ENCODE results near the gene PDE4A.
"Not testable (repeated sequence)": the region's sequence is repeated elsewhere in the genome, so short reads cannot be mapped to it uniquely, and the experiment has no call there.

Gene PDE4A

DNA sequence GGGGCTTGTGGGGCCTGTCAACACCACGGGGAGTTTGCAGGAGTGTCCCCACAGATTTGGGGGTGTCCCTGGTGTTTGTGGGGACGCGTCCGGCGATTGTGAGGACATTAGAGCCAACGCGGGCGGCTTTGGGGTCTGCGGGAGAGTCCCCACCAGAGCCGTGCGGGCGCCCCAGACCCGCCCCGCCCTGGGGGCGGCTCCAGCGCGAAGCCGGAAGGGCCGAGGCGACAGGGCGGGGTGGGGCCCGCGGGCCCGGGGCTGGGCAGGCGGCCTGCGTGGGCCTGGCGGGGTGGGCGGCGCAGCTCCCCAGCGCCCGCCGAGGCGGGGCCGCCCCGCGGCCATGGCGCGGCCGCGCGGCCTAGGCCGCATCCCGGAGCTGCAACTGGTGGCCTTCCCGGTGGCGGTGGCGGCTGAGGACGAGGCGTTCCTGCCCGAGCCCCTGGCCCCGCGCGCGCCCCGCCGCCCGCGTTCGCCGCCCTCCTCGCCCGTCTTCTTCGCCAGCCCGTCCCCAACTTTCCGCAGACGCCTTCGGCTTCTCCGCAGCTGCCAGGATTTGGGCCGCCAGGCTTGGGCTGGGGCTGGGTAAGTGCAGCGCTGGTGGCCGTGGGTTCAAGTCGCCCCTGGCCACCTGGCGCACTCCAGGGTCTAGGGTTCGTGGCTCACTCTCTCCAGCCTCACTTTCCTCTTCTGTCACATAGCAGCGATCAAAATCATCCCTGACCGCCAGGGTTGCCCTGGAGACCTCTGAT, 10.3 kb downstream of the PDE4A start:
- DNase-seq, result no peak

- DNase-seq, result no peak
Measured at GRCh38 chr19:10431254-10431942, 11.1 kb downstream of the PDE4A start.

- no peak for DNase-seq
Measured at GRCh38 chr19:10431943-10432735, 11.8 kb downstream of the PDE4A start.

GRCh38 chr19:10432736-10433130, 12.4 kb downstream of the PDE4A start:
- DNase-seq, result no peak

DNA sequence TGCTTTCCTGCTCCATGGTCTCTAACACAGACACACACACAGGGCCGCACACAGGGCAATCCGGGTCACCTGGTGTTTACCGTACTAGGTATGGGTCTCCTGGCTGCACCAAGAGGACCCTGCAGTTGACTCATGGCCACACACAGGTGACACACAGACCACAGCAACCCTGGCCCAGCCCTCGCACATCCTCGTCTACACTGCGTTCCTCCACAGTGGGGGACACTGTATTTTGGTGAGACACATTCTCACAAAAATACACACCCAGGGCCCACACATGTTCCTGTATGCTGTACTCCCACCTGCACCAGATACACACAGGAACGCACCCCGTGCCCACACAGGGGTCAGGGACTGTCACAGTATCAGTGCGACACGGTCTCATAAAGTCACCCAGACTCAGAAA, 12.8 kb downstream of the PDE4A start:
- DNase-seq, result no peak

GRCh38 chr19:10439588-10439987, 19.2 kb downstream of the PDE4A start:
- DNase-seq, result no peak

DNA sequence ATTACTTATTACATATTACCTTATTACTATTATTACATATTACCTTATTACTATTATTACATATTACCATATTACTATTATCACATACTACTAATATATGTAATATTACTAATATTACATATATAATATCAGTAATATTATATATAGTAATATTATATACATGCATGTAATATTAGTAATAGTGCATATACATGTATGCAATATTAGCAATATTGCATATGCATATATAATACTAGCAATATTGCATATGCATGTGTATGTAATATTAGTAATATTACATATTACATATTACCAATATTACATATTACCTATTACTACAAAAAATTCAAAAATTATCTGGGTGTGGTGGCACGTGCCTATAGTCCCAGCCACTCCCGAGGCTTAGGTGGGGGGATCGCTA, 22.4 kb downstream of the PDE4A start:
- no peak for DNase-seq

DNA sequence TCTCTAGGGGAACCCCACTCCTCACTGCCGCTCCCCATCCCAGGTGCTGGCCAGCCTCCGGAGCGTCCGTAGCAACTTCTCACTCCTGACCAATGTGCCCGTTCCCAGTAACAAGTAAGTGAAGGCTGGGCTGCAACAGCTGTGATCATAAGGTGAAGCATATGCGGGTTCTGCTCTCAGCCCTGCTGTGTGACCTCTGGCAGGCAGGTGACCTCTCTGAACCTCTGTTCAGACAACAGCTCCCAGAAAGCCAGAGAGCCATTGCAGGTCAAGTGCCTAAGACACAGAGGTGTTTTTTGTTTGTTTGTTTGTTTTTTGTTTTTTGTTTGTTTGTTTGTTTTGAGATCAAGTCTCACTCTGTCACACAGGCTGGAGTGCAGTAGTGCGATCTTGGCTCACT, 28.7 kb downstream of the PDE4A start:
- DNase-seq, result no peak

GRCh38 chr19:10450191-10450852, 30.0 kb downstream of the PDE4A start:
- DNase-seq, result no peak

DNA sequence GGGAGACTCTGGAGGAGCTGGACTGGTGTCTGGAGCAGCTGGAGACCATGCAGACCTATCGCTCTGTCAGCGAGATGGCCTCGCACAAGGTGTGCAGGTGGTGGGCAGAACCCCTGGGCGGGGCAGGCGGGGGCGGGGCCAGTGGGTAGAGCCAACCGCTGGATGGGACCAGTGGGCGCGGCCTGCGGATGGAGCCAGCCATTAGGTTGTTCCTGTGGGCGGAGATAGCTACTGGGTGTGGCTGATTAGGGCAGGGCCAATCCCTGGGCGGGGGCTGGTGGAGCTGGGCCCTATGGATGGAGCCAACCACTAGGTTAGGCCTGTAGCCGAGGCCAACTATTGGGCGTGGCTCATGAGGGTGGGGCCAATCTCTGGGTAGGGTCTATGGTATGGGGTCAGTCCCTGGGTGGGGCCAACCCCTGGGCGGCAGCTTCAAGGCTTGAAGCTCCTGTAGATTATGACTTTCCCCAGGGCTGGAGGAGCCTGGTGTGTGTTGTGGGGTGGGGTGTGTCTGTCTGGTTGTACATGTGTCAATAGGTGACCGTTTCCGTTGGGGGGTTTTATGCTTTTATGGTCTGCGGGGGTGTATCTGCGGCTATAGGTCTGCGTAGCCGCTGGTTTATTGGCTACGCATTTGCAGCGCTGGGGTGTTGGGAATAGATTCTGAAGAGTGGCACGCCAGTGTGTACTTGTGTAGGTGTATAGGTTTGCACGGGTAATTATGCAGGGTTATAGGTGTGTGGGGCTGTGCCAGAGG, 30.7 kb downstream of the PDE4A start:
- DNase-seq, result no peak

- DNase-seq, result no peak
Measured at GRCh38 chr19:10452726-10453618, 32.6 kb downstream of the PDE4A start.

- no peak for DNase-seq
Measured at GRCh38 chr19:10453852-10454251, 33.5 kb downstream of the PDE4A start.

GRCh38 chr19:10454267-10454666, 33.9 kb downstream of the PDE4A start:
- no peak for DNase-seq

- not testable (repeated sequence) for DNase-seq
Measured at GRCh38 chr19:10458733-10459132, 38.4 kb downstream of the PDE4A start.

- no peak for DNase-seq
Measured at GRCh38 chr19:10460714-10461046, 40.3 kb downstream of the PDE4A start.

DNA sequence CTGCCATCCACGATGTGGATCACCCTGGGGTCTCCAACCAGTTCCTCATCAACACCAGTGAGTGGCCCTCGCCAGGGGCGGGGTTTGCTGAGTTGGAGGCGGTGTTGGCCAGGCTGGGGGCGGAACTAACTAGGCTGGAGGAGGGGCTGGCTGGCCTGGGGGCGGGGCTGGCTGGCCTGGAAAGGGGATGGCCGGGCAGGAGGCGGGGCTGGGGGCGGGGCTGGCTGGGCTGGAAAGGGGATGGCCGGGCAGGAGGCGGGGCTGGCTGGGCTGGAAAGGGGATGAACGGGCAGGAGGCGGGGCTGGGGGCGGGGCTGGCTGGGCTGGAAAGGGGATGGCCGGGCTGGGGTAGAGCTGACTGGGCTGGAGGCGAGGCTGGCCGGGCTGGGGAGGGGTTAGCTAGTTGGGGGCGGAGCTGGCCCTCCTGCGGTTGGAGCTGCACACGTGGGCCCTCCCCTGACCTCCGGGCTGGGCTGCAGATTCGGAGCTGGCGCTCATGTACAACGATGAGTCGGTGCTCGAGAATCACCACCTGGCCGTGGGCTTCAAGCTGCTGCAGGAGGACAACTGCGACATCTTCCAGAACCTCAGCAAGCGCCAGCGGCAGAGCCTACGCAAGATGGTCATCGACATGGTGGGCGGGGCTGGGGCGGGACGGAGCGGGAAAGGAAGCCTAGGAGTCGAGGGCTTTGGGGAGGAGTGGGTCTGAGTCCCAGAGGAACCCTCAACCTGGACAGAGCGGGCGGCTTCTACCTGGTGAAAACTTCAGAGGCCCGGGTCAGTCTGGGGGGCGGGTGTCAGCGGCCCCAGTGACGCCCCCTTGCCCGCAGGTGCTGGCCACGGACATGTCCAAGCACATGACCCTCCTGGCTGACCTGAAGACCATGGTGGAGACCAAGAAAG, 41.0 kb downstream of the PDE4A start:
- peak; percentile 35 for DNase-seq

GRCh38 chr19:10462042-10462441, 41.7 kb downstream of the PDE4A start:
- not testable (repeated sequence) for DNase-seq

- DNase-seq, result no peak
Measured at GRCh38 chr19:10462557-10462956, 42.2 kb downstream of the PDE4A start.

DNA sequence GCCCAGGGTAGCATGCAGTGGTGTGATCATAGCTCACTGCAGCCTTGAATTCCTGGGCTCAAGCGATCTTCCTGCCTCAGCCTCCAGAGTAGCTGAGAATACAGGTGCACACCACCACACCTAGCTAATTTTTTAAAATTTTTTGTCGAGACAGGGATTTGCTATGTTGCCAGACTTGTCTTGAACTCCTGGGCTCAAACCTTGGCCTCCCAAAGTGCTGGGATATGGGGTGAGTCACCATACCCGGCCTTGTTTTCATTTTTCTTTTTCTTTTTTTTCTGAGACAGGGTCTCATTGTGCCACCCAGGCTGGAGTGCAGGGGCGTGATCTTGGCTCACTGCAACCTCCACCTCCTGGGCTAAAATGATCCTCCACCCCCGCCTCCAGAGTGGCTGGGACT, 44.1 kb downstream of the PDE4A start:
- DNase-seq, result no peak

- DNase-seq, result no peak
Measured at GRCh38 chr19:10467104-10467706, 46.9 kb downstream of the PDE4A start.

Data from SIG-M5 (cell line).